GM12864 (cell line): ENCODE results near the gene RPL22.

Source experiments
- DNase-seq: peaks from one replicate; pipeline ENCODE4 v3.0.0-alpha.2; 2011; ENCODE audit warnings: low read depth
- H3K4me3 ChIP-seq: 2 replicates; pipeline ENCODE4 v1.5.1; 2011; ENCODE audit warnings: mild to moderate bottlenecking, low read depth, low read length, control low read depth
- TF ChIP-seq, protein P1 (sequence below): IDR thresholded peaks from 2 replicates; pipeline ENCODE4 v1.5.1; 2011; ENCODE audit warnings: low read depth, mild to moderate bottlenecking, moderate library complexity, low read length, control low read depth, inconsistent platforms; ENCODE audit errors: missing control alignments

The RPL22 gene

DNA sequence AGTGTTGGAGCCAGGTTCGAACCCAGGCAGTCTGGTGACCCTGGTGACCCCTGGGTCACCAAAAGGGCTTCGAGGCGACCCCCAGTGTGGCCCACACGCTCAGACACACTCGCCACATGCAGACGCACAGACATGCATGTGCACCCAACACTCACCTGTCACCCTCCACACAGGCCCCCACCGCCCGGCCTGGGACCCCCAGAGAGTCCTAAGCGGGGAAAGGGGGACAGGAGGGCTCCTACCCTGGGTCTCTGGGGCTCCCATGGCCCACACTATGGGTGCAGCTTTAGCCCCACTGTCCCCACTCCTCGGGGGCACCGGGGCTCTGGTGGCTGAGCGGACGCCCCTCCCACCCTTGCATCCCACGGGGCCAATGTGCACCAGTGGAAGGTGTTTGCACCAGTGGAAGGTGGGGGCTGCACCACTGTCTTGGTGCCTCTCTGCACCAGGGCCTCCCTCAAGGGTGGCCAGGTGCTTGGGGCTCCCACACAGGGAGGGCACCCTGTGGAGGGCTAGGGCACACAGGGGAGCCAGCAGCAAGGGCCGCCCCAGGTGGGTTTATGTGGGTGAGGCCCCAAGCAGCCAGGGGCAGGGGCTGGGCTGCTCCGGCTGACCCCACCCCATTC, 29.2 kb downstream of the RPL22 start:
- TF ChIP-seq, protein P1, sequence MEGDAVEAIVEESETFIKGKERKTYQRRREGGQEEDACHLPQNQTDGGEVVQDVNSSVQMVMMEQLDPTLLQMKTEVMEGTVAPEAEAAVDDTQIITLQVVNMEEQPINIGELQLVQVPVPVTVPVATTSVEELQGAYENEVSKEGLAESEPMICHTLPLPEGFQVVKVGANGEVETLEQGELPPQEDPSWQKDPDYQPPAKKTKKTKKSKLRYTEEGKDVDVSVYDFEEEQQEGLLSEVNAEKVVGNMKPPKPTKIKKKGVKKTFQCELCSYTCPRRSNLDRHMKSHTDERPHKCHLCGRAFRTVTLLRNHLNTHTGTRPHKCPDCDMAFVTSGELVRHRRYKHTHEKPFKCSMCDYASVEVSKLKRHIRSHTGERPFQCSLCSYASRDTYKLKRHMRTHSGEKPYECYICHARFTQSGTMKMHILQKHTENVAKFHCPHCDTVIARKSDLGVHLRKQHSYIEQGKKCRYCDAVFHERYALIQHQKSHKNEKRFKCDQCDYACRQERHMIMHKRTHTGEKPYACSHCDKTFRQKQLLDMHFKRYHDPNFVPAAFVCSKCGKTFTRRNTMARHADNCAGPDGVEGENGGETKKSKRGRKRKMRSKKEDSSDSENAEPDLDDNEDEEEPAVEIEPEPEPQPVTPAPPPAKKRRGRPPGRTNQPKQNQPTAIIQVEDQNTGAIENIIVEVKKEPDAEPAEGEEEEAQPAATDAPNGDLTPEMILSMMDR = no peak
- DNase-seq = no peak

DNA sequence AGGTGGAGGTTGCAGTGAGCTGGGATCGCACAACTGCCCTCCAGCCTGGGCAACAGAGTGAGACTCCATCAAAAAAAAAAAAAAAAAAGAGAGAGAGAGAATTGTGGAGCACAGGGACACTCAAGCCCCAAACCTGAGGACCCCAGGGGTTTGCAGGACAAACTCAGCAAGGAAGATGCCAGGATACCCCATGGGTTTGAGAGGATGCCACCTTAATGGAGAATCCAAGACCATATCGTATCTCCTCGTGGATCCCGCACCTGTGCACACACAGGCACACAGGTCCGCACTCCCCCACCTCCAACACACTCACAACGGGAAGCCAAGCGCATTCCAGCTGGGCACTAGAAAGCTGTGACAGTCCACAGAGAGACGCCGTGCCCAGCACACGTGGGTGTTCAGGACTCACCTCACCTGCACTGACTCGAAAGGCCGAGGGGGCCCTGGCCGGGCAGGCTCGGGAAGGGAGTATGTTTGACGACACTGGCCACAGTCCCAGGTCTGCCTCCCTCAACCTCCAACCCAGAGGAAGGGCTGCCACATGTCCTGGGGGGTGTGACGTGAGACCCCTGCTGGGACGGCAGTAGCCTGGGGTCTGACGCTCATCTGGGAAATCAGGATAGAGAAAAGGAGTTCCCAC, 30.3 kb downstream of the RPL22 start:
- no peak overlapping the region for H3K4me3 ChIP-seq
- TF ChIP-seq, protein P1 = no peak
- no peak for DNase-seq

More for the DNA sequence above, 29.2 kb downstream of the RPL22 start:
- H3K4me3 ChIP-seq = no peak overlapping the region

DNA sequence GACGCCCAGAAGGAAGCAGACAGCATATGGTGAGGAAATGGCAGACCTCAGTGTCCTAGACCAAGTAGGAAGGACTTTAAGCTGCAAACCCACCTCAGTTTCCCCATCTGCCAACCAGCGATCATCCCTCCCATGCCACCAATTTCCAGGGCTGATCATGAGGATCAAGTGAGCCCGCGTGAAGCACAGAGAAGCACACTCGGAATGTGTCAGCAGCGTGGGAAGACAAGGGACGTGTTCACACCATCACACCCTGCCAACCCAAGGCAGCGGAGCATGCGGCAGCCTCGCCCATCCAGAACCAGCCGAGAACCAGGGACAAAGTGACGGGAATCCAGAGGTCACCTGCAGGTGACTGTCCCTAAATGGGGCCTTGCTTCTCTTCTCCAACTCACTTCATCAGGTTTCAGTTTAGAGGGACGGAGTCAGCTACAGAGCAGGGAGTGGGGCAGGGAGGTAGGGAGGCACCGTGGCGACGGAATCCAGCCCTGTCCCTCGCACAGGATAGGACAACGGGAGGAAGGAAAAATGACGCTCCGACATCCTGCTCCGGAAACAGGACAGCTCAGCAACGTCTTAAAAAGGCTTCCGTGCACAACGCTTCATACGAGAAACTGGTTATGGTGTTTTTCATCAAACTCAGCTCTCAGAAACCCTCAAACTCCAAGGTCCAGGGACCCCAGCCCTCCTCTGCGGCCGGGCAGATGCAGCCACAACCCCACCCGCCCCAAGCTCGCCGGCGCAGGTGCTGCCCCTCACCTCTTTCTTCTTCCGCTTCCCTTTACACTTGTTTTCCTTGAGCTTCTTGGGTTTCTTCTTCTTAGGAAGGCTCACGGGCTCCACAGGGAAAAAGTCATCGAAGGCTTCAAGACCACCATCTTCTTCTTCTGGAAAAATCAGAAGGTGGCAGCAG, 31.7 kb downstream of the RPL22 start:
- no peak overlapping the region for H3K4me3 ChIP-seq
- TF ChIP-seq, protein P1 = no peak
- no peak for DNase-seq

DNA sequence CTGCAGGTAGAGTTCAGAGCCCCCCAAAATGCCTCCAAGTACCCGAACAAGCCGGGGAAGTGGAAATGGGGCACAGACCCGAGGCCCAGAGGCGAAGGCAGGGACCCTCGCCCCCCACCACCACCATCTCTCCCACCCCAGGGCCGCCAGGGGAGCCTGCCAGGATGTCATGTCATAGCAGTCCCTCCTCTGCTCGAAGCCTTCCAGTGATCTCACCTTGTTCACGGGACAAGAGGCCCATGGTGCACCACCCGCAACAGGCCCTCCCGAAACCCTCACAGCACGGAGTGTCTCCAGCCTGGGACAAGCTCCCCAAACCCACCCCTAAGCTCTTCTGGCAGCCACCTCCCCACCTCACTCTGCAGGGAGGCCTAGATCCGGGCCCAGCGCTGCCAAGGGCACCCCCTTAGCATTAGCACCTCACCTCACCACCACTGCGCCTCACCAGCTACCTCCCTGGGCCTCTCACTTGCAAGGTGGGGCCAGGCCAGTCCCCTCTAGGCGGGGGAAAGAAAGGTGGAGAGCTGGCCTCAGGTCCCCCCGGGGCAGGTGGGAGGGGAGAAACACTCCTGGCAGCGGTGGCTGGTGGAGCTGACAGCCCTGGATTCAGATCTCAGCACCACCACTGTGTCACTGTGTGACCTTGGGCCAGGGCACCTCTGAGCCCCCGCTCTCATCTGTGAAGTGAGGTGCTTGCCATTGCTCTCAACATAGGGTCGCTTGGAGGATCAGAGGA, 32.6 kb downstream of the RPL22 start:
- DNase-seq = no peak
- TF ChIP-seq, protein P1 = no peak
- H3K4me3 ChIP-seq = no peak overlapping the region

DNA sequence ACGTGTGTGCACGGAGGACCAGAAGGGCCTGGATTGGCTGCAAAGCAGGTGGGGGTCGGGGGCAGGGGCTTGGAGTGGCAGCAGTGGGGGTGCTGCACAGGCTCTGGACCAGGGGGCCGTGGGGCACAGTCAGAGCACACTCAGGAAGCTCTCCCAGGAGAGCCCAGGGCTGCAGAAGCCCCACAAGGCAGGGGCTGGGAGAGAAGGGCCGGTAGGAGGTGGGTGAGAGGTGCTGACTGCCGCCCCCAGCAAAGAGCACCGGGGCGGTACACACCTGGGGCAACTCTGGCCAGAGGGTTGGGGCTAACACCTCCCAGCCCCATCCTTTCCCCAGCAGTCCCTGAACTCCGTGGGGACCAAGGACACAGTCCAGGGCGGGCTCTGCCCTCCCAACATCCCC, 33.2 kb downstream of the RPL22 start:
- DNase-seq = no peak
- H3K4me3 ChIP-seq = no peak overlapping the region
- TF ChIP-seq, protein P1 = no peak

DNA sequence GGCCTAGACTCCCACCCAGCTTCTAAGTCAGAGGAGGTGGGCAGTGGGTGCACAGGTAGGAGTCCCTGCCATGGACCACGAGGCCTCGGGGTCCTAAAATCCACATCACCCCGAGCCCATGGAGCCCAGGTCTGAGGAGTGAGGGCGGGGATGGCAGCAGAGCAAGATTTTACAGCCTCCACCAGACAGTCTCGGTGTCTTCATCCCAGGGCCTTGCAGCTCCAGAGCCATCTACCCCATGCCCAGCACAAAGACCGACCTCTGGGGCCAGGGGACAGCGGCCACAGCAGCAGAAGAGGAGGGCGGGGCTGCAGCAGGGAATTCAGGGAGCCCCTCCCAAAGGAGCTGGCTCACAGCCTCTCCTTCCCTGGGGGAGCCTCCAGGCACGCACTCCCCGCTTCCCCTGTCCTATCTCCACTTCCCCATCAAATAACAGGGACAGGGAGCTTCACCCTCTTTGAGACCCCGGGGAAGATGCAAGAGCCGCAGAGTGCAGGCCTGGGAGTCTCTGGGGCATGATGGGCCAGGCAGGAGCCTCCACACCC, 33.9 kb downstream of the RPL22 start:
- TF ChIP-seq, protein P1 = no peak
- no peak overlapping the region for H3K4me3 ChIP-seq
- no peak for DNase-seq
